AG09319 (cell line): ENCODE results near the gene HKDC1.
"Not testable (repeated sequence)": the region's sequence is repeated elsewhere in the genome, so short reads cannot be mapped to it uniquely, and the experiment has no call there.

Experiments used
- DNase-seq: peaks from one replicate; pipeline ENCODE4 v3.0.0-alpha.2; 2010; ENCODE audit warnings: low read depth; ENCODE audit errors: extremely low read depth
- CTCF ChIP-seq: IDR thresholded peaks from 2 replicates; pipeline ENCODE4 v1.5.1; 2011; ENCODE audit warnings: low read depth, mild to moderate bottlenecking, inconsistent platforms, low read length, moderate library complexity

The HKDC1 gene

GRCh38 chr10:69243817-69244216, 23.7 kb downstream of the HKDC1 start:
- TF ChIP-seq CTCF, result no peak
- no peak for DNase-seq

- no peak for TF ChIP-seq CTCF
- DNase-seq, result no peak
Observed at GRCh38 chr10:69246036-69246435, 25.9 kb downstream of the HKDC1 start.

- no peak for TF ChIP-seq CTCF
- no peak for DNase-seq
Observed at GRCh38 chr10:69246581-69247312, 26.6 kb downstream of the HKDC1 start.

- no peak for TF ChIP-seq CTCF
- DNase-seq, result no peak
Observed at GRCh38 chr10:69247313-69247710, 27.2 kb downstream of the HKDC1 start.

GRCh38 chr10:69248117-69248730, 28.1 kb downstream of the HKDC1 start:
- no peak for TF ChIP-seq CTCF
- DNase-seq, result no peak

GRCh38 chr10:69250041-69250440, 29.9 kb downstream of the HKDC1 start:
- no peak for DNase-seq
- no peak for TF ChIP-seq CTCF

- not testable (repeated sequence) for DNase-seq
Observed at GRCh38 chr10:69251417-69251816, 31.3 kb downstream of the HKDC1 start.

GRCh38 chr10:69253171-69253570, 33.0 kb downstream of the HKDC1 start:
- no peak for DNase-seq
- TF ChIP-seq CTCF, result no peak
